GM19351 (cell line): ENCODE results near the gene SYAP1.
"Not testable (repeated sequence)": the region's sequence is repeated elsewhere in the genome, so short reads cannot be mapped to it uniquely, and the experiment has no call there.

Experiments used
- ATAC-seq: cut with Tn5 transposase; IDR thresholded peaks from one replicate; pipeline ENCODE4 v1.9.1; 2021; ENCODE audit warnings: mild to moderate bottlenecking, moderate library complexity; ENCODE audit not compliant: unreplicated experiment

Gene SYAP1, protein sequence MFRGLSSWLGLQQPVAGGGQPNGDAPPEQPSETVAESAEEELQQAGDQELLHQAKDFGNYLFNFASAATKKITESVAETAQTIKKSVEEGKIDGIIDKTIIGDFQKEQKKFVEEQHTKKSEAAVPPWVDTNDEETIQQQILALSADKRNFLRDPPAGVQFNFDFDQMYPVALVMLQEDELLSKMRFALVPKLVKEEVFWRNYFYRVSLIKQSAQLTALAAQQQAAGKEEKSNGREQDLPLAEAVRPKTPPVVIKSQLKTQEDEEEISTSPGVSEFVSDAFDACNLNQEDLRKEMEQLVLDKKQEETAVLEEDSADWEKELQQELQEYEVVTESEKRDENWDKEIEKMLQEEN

DNA sequence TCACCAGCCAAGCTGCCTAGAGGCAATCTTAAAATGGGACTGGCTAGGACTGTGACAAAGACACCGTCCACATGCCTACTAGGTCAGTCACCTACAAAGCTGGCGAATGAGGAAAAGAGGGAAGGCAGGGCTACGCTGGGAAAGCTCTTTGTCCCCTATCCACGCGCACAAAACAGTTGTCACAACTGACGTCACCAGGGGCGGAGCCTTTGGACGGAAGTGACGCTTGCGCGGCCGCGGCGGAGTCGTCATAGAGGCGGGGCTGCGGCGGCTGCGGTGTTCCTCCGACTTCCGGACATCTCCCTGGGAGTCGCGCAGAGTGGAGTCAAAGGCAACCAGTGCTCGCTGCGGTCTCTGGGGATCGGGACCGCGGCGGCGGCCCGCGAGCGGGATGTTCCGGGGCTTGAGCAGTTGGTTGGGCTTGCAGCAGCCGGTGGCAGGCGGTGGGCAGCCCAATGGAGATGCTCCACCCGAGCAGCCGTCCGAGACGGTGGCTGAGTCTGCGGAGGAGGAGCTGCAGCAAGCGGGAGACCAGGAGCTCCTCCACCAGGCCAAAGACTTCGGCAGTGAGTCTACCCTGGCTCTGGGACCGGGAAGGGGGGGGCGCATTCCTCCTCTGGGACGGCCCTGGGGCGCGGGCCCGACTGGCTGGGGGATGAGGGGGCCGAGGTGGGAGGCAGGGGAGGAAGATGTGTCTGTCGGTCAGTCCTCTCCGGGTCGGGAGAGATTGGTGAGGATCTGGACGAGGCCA, at the start of gene SYAP1:
SYAP1 (plus strand) TSS at position 279 of the 751 bp plus-strand sequence; CDS start at position 392, 113 bp downstream.
- peak; percentile 99 for ATAC-seq

DNA sequence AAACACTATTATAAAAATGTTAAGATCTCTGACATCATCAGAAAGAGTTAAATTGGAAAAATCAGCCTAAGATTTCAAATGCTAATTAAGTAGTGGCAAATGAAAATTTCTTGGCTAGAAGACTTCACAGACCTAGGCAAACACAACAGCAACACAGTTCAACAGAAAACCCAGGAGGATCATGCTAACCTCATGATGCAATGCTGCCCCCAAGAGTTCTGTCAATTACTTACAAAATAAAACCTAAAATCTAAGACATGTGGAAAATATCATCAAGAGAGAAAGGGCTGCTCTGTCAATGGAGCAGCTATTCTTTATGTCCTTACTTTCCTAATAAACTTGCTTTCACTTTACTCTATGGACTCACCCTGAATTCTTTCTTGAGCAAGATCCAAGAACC, 48.4 kb upstream of the SYAP1 start:
- peak; percentile 63 for ATAC-seq

DNA sequence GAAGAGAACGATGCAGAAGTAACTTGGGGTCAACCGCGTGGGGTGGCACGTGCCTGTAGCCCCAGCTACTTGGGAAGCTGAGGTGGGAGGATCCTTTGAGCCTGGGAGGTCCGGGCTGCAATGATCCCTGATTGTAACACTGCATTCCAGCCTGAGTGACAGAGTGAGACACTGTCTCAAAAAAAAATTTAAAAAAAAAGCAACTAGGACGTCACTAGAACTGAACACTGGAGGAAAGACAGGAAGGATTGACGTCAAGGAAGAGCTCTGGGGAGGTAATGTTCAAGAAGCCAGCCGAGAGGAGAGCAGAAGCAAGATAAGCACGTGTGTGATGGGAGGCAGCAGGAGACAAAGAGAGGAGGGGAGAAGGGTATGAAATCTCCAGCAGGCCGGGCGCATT, 40.7 kb upstream of the SYAP1 start:
- ATAC-seq, result no peak

DNA sequence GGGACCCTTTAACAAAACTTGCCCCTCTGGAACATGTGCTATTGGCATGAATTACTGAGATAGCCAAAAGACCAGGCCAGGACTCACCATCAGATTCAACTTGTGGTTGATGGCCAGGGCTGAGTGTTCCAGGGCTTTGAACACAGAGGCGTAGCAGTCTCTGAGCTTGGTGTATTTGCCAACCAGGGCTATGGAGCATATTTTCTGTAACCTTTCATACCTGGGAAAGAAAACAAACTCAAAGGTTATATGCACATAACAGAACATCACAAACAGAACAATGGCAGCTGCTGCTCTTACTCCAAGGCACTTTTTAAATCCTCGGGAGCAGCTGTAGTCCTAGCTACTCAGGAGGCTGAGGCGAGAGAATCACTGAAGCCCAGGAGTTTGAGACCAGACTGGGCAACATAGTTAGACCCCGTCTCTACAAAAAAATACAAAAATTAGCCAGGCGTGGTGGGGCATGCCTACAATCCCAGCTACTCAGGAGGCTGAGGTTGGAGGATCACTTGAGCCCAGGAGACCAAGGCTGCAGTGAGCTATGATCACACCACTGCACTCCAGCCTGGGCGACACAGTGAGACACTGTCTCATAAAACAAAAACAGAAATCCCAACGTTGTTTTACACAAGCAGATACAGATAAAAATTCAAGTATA, 36.3 kb upstream of the SYAP1 start:
- ATAC-seq, result no peak

DNA sequence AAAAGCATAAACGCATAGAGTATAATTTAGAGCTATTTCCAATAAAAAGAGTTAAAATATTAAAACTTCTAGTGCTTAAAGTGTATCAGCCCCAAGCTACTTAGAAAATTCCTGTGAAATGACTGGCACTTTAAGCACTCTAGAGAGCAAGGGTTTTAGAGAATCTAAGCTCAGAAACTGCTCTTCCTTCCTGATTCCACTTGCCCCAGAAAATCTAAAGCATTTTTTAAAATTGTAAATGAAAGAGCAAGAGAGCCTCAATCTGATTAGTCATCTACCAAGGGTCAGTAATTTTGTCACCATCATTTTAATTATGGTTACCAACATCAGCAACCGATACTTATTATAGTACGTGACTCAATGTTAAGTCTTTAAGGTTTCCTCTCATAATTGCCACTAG, 31.9 kb upstream of the SYAP1 start:
- ATAC-seq, result no peak

DNA sequence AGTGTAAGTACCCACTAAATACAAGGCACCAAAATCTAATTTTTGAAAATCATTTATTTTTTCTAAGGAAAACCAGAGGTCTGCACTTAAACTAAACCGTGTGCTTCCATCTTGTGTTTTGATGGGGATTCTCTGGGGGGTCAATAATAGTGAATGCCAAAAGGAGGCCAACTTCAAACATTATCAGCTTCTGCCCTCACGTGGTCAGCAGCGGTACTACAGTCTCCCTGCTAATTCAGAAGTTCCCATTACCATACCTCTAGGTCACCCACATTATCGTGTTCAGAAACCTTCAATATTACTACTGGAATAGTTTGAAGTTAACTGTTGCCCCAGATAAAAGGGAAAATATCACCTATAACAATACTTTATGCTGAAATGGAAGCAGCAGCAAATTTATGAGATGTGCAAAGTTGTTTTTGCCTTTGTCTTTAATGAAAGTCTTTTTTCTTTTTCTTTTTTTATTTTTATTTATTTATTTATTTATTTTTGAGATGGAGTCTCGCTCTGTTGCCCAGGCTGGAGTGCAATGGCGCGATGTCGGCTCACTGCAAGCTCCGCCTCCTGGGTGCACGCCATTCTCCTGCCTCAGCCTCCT, 24.2 kb upstream of the SYAP1 start:
- ATAC-seq, result peak; percentile 84

DNA sequence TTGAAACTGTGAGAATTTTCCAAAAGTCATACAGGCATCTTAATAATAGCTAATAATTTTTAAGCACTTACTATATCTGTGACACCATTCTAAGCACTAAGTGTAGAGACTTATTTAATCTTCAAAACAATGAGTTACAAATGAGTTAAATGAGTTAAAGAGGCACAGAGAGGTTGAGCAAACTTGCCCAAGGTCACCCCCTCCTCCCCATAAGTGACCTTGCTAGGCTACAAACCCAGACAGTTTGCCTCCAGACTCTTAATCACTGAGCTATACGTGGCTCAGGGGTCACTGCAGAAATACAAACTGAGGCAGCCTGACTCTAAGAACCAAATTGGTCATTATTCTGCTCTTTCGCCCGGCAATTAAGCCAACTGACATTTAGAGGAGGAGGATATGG, 22.5 kb upstream of the SYAP1 start:
- no peak for ATAC-seq

DNA sequence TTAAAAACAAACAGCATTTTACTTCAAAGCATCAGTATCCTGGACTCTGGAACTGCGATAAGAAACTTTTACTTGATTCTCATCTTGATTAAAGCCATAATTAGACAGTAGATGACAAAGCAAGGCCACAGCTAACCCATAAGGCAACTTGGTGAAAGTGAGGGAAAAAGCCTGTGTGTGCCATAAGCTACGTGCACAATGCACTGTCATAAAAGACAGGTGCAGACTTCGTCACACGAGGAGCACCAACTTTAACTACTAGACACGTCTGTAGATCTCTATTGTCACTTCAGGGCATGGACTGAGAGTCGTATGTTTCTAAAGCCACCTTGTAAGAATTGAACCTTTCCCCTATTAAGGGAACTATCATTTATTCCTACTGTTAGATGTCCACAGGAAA, 20.0 kb upstream of the SYAP1 start:
- ATAC-seq, result no peak

DNA sequence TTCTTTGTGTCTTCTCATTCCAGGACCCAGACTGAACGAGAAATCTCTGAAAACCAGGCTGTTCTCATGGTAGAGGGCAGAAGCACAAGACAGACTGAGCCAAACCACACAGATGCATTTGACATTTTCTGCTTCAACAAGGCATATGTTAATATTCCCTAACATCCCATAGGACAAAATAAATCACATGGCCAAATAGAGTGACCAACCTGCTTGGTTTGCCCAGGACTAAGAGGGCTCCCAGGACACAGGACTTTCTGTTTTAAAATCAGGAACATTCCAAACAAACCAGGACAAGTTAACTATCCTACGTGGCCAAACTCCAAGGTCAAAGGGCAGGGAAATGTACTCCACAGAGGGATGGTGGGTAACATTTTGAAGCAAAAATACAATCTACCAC, 18.7 kb upstream of the SYAP1 start:
- no peak for ATAC-seq

DNA sequence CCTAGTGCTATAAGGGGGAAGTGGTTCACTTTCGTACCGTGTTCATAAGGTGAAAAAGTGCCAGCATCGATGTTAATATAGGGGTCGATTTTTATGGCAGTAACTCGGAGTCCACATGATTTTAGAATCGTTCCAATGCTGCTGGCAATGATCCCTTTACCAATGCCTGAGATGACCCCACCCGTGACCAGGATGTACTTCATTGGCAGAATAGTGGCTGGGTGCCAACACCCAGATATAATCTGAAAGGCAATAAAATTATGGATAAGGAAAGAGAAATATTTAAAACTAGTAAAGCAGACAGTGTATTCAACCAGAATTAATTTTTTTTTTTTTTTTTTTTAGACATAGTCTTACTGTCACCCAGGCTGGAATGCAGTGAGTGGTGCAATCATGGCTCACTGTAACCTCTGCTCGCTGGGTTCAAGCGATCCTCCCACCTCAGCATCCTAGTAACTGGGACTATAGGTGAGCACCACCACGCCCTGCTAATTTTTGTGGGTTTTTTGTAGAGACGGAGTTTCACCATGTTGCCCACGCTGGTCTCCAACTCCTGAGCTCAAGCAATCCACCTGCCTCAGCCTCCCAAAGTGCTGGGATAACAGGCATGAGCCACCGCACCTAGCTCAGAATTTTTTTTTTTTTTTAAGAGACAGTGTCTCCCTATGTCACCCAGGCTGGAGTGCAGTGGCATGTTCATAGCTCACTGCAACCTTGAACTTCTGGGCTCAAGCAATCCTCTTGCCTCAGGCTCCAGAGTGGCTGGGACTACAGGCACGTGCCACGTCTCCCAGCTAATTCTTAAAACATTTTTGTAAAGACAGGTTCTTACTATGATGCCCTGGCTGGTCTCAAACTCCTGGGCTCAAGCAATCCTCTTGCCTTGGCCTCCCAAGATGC, 16.5 kb upstream of the SYAP1 start:
- no peak for ATAC-seq

DNA sequence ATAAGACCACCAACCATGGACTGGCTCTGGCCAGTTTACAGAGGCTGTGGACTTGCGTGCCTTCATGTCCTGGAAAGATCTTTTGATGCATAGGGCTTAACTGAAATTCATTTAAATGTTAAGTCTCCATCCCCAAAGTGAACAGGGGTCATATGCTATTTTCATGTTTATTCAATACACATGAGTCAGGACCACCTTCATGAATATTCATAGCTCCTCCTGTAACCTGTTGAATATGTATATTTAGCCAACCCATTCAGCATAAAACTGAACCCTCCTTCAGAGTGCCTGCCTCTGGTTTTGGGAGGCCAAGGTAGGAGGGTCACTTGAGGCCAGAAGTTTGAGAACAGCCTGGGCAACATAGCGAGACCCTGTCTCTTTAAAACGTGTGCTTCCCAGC, 14.0 kb upstream of the SYAP1 start:
- ATAC-seq, result peak; percentile 22

DNA sequence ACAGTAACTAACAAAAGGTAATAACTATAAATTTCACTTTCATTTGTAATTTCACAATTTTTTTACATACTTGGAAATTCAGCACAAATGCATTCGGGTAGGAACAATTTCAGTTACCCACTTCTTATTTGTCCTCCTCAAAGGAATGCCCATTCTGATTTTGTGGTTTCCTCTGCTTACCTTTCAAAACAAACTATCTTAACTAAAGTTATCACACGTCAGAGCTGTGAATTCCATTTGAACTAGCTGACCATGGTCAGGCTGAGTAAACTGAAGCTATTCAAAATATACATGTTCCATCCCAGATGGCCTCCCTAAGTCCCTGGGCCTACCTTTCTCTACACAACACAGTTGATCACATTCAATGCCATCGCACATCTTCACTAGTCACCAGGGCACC, 11.4 kb upstream of the SYAP1 start:
- no peak for ATAC-seq

DNA sequence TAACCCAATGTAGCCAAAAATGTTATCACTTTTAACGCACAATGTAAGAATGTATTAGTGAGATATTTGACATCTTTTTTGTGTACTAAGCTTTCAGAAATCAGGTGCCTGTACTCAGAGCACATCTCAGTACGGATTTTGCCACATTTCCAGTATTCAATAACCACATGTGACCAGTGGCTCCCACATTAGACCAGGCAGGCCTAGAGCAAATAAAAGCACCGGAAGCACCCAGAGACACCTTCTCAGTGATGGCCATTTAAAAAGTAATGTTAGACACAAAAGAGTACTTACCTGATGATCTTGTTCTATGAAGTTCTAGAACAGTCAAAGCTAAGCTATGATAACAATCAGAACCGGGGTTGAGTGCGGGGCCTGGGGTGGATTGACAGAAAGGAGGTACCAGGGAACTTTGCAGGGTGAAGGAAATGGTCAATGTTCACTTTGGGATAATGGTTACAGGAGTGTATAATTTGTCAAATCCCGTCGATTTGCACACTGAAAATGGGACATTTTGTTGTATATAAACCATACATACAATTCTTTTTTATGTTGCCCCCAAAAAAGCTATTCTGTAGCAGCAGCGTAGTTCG, 8.1 kb upstream of the SYAP1 start:
- no peak for ATAC-seq

DNA sequence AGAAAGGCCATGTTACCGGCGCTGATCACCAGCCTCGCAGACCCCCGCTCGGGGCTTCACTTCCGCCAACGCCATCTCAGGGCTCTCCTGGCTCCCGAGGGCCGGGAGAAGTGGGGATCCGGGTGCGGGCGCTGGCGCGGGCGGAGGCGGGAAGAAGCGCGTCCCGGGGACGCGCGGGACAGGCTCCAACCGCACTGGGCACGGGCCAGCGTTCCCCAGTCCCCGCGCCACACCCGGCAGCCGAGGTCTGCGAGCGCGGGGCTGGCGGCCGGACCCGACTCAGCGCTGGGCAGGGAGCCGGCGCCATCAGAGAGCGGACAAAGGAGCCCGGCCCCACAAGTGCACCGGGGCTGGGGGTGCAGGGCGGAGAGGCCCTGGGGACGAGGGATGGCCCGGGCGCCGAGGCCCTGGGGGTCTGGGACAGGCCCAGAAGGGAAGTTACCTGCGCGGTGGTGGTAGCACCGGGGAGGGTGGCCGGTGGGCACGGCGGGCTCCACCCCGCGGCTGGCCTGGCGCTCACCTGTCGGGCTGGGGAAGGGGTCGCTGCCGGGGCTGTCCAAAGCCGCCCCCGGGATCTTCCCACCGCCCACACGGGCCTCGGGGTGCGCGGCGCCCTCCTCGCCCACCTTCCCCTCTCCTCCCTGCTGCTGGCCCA, 7.4 kb upstream of the SYAP1 start:
- peak; percentile 39 for ATAC-seq

DNA sequence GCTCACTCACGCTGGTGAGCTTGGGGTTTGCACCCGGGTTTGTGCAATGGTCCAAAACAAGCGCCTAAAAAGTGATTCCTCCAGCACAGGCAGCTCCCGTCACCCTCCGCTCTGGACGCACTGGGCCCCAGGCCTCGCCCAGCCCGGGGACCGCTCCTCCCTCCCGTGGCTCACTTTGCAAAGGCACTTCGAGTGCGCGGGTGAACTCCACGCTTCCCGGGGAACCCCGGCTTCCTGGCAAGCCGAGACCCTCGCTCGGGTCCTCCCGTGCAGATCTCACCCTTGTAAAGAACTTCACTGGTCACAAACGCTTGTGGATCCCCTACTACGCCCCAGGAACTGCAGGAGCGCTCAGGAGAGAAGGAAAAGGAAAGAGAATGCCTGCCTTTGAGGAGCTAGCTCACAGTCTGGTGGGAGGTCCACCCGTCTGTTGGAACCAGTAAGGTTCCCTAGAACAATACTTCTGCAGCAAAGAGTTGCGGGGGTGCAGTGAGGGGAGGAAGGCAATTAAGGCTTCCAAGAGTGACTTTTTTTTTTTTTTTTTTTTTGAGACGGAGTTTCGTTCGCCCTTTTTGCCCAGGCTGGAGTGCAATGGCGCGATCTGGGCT, 6.8 kb upstream of the SYAP1 start, which contains the start of gene CTPS2:
CTPS2 (minus strand) TSS at position 122 of the 608 bp plus-strand sequence. CDS start 9,767 bp downstream, outside the sequence.
- peak; percentile 77 for ATAC-seq

DNA sequence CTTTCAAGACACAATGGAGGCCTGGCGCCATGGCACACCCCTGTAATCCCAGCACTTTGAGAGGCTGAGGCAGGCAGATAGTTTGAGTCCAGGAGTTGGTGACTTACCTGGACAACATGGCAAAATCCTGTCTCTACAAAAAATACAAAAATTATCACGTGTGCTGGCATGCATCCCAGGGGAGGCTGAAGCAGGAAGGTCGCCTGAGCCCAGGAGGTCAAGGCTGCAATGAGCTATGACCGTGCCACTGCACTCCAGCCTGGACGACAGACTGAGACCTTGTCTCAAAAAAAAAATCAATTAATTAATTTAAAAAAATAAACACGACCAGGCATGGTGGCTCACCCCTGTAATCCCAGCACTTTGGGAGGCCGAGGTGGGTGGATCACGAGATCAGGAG, 4.9 kb upstream of the SYAP1 start:
- ATAC-seq, result no peak

DNA sequence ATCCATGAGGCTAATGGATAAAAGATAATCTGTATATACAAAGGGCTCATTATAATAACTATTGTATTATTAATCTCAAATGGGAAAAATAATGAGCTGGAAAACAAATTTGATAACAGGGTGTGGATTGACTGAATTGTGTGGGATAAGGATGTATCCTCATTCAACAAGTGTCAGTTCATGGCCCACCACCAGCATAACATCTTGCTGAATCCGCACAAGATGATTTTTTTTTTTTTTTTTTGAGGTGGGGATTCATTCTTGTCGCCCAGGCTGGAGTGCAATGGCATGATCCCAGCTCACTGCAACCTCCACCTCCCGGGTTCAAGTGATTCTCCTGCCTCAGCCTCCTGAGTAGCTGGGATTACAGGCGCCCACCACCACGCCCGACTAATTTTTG, 3.8 kb upstream of the SYAP1 start:
- ATAC-seq, result not testable (repeated sequence)

DNA sequence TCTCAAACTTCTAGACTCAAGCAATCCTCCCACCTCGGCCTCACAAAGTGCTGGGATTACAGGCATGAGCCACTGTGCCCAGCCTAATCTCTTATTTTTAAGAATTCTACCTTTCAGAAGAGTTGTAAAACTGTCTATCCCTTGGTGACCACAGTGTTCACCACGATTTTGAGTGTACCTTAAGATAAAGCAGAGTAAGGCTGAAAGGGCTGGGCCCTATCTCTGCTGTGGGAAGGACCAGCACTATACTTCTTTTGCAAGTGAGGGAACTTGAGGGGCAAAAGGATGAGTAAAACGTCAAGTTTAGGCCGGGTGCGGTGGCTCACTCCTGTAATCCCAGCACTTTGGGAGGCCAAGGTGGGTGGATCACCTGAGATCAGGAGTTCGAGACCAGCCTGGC, 3.0 kb upstream of the SYAP1 start:
- ATAC-seq, result not testable (repeated sequence)

DNA sequence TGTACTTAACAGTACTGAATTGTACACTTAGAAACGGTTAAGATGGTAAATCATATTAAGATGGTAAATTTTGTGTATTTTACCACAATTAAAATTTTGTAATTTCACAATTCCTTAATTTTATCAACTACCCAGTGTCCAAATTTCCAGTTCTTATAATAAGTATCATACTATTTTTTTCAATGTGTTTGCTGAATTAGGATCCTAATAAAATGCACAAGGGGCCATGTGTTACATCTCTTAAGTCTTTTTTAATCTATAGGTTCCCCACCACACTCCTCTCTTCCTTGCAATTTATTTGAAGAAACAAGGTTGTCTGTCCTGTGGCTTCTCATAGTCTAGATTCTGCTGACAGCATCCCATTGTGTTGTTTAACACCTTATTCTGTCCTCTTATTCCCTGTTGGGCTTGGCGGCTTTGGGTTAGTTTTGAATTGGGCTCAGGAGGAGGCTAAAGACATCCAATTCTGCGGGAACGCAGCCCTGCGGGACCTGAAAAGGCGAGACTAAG, 533 bp upstream of the SYAP1 start:
- peak; percentile 35 for ATAC-seq
